ENCODE results near the gene PPM1F.

PPM1F gene

GRCh38 chr22:21938906-21939305 is 13.7 kb downstream of the PPM1F start:
- DNase-seq: no peak

GRCh38 chr22:21938071-21938822 is 14.4 kb downstream of the PPM1F start:
- peak; percentile 95 for DNase-seq

GRCh38 chr22:21937821-21938070 is 14.9 kb downstream of the PPM1F start:
- no peak for DNase-seq

GRCh38 chr22:21937041-21937820 is 15.4 kb downstream of the PPM1F start:
- DNase-seq: no peak

GRCh38 chr22:21936151-21936775 is 16.4 kb downstream of the PPM1F start:
- DNase-seq: no peak

- no peak for DNase-seq
Measured at GRCh38 chr22:21933910-21934309, 18.7 kb downstream of the PPM1F start.

GRCh38 chr22:21933413-21933812 is 19.2 kb downstream of the PPM1F start:
- DNase-seq: no peak

GRCh38 chr22:21932347-21932746 is 20.3 kb downstream of the PPM1F start:
- no peak for DNase-seq

- DNase-seq: no peak
Measured at GRCh38 chr22:21931056-21931455, 21.6 kb downstream of the PPM1F start.

- no peak for DNase-seq
Measured at GRCh38 chr22:21929253-21929652, 23.4 kb downstream of the PPM1F start.

GRCh38 chr22:21928048-21928447 is 24.6 kb downstream of the PPM1F start:
- DNase-seq: no peak

GRCh38 chr22:21927174-21927823 is 25.3 kb downstream of the PPM1F start:
- DNase-seq: no peak

GRCh38 chr22:21926728-21927127 is 25.9 kb downstream of the PPM1F start:
- DNase-seq: no peak

- DNase-seq: no peak
Measured at GRCh38 chr22:21923163-21923561, 29.5 kb downstream of the PPM1F start.

GRCh38 chr22:21922370-21923162 is 30.1 kb downstream of the PPM1F start:
- DNase-seq: no peak

- no peak for DNase-seq
Measured at GRCh38 chr22:21921729-21922128, 30.9 kb downstream of the PPM1F start.

- no peak for DNase-seq
Measured at GRCh38 chr22:21921184-21921721, 31.4 kb downstream of the PPM1F start.

- DNase-seq: no peak
Measured at GRCh38 chr22:21920341-21921183, 32.1 kb downstream of the PPM1F start.

- no peak for DNase-seq
Measured at GRCh38 chr22:21919526-21920307, 32.9 kb downstream of the PPM1F start.

GRCh38 chr22:21918466-21919185 is 34.0 kb downstream of the PPM1F start:
- no peak for DNase-seq
